ENCODE measurements around the gene HBB.

DNA sequence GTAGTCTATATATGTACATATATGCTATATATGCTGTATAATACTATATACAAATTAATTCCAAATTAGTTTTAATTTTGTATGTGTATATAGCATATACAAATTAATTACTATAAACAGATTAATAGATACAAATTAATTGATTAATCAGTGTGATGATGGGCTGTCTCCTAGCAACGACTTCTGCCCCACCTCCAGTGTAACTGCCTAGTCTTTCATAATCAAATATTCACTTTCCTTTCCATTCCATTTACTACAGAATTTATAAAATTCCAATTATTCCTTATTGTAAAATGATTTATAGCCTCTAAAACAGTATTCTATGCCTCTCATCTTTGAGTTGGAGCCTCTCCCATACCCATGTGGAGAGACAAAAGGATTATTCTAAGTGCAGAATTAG lies 6.4 kb upstream of the HBB start:
- TF ChIP-seq, protein P1, sequence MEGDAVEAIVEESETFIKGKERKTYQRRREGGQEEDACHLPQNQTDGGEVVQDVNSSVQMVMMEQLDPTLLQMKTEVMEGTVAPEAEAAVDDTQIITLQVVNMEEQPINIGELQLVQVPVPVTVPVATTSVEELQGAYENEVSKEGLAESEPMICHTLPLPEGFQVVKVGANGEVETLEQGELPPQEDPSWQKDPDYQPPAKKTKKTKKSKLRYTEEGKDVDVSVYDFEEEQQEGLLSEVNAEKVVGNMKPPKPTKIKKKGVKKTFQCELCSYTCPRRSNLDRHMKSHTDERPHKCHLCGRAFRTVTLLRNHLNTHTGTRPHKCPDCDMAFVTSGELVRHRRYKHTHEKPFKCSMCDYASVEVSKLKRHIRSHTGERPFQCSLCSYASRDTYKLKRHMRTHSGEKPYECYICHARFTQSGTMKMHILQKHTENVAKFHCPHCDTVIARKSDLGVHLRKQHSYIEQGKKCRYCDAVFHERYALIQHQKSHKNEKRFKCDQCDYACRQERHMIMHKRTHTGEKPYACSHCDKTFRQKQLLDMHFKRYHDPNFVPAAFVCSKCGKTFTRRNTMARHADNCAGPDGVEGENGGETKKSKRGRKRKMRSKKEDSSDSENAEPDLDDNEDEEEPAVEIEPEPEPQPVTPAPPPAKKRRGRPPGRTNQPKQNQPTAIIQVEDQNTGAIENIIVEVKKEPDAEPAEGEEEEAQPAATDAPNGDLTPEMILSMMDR (conservative IDR thresholded peaks at IDR 0.05; ENCODE audit: low read depth, low read length): no peak
- TF ChIP-seq CEBPB (IDR thresholded peaks at IDR 0.05; ENCODE audit: low read depth, low read length) (no peak), RFX5 (IDR thresholded peaks at IDR 0.05; ENCODE audit: low read depth, low read length) (no peak), POLR2A (IDR thresholded peaks at IDR 0.05; ENCODE audit: low read depth, low read length) (no peak), RAD21 (IDR thresholded peaks at IDR 0.05; ENCODE audit: low read length) (no peak), NFE2L2 (IDR thresholded peaks at IDR 0.05; ENCODE audit: low read depth, low read length) (no peak), MAFK (IDR thresholded peaks at IDR 0.05; ENCODE audit: low read depth, low read length) (no peak), FOS (IDR thresholded peaks at IDR 0.05; ENCODE audit: low read depth, low read length) (no peak), USF2 (IDR thresholded peaks at IDR 0.05; ENCODE audit: low read depth, low read length) (no peak), CHD1 (IDR thresholded peaks at IDR 0.05; ENCODE audit: low read depth, low read length) (no peak)
